Keratinocyte (primary cell): Measurements from ENCODE around the gene FKBP10.

ENCODE experiments used
- EZH2 ChIP-seq: IDR thresholded peaks from one replicate; pipeline ENCODE4 v1.6.1; 2012; ENCODE audit warnings: inconsistent platforms, mild to moderate bottlenecking, low read length, moderate library complexity
- TF ChIP-seq, protein P1 (sequence below), 3 experiments: IDR thresholded peaks in 1 of 3; conservative IDR thresholded peaks in 1 of 3; optimal IDR thresholded peaks in 1 of 3; 2 replicates in 2 of 3; 3 replicates in 1 of 3; pipeline versions ENCODE3 to v1.5.1; 2011; ENCODE audit warnings: low read length in 3 of 3, mild to moderate bottlenecking in 3 of 3, moderate library complexity in 2 of 3, control low read depth in 1 of 3, inconsistent platforms in 1 of 3; ENCODE audit not compliant: insufficient read depth in 2 of 3; ENCODE audit errors: extremely low read depth in 1 of 3

GRCh38 chr17:41771389-41772206 is 41.2 kb upstream of the FKBP10 start:
- TF ChIP-seq, protein P1, sequence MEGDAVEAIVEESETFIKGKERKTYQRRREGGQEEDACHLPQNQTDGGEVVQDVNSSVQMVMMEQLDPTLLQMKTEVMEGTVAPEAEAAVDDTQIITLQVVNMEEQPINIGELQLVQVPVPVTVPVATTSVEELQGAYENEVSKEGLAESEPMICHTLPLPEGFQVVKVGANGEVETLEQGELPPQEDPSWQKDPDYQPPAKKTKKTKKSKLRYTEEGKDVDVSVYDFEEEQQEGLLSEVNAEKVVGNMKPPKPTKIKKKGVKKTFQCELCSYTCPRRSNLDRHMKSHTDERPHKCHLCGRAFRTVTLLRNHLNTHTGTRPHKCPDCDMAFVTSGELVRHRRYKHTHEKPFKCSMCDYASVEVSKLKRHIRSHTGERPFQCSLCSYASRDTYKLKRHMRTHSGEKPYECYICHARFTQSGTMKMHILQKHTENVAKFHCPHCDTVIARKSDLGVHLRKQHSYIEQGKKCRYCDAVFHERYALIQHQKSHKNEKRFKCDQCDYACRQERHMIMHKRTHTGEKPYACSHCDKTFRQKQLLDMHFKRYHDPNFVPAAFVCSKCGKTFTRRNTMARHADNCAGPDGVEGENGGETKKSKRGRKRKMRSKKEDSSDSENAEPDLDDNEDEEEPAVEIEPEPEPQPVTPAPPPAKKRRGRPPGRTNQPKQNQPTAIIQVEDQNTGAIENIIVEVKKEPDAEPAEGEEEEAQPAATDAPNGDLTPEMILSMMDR (optimal IDR thresholded peaks at IDR 0.05 in 1 of 3, IDR thresholded peaks at IDR 0.05 in 1 of 3, conservative IDR thresholded peaks at IDR 0.05 in 1 of 3; ENCODE audit: extremely low read depth in 1 of 3, insufficient read depth in 2 of 3, low read length in 3 of 3): no peak
- no peak for TF ChIP-seq EZH2
